Tibial nerve (tissue), 4 donors: Measurements from ENCODE around the gene HAPLN2.
"Not testable (repeated sequence)": the region's sequence is repeated elsewhere in the genome, so short reads cannot be mapped to it uniquely, and the experiment has no call there.

Experiments used
- CTCF ChIP-seq, 5 experiments: fragments of 200-600 bp in 3 of 5; fragments of 450-650 bp in 2 of 5; sonication (generic) in 3 of 5; IDR thresholded peaks; one replicate each; pipeline ENCODE4 v1.5.1; 2016 to 2019; ENCODE audit warnings: antibody characterized with exemption in 5 of 5, mild to moderate bottlenecking in 3 of 5, moderate library complexity in 2 of 5
- EP300 ChIP-seq, 2 donors: sonication (generic); formaldehyde crosslinking; IDR thresholded peaks; one replicate each; pipeline ENCODE4 v1.6.1; 2017; ENCODE audit warnings: antibody characterized with exemption in 2 of 2, mild to moderate bottlenecking in 1 of 2
- POLR2A ChIP-seq, 2 donors: fragments of 450-650 bp; IDR thresholded peaks; one replicate each; pipeline ENCODE4 v1.6.1; 2017; ENCODE audit warnings: antibody characterized with exemption in 2 of 2, mild to moderate bottlenecking in 2 of 2, moderate library complexity in 2 of 2

DNA sequence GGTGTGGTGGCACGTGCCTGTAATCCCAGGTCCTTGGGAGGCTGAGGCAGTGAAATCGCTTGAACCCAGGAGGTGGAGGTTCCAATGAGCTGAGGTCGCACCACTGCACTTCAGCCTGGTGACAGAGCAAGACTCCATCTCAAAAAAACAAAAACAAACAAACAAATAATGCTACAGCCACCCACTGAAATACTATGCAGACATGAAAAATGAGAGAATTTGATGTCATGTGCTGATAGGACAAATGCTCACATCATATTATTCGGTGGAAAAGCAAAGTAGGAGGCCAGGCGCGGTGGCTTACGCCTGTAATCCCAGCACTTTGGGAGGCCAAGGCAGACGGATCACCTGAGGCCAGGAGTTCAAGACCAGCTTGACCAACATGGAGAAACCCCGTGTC, 9.1 kb upstream of the HAPLN2 start:
- TF ChIP-seq CTCF, POLR2A, EP300 (IDR thresholded peaks at IDR 0.05): not testable (repeated sequence)
